ENCODE results near the gene KRTAP10-5.

Gene KRTAP10-5

DNA sequence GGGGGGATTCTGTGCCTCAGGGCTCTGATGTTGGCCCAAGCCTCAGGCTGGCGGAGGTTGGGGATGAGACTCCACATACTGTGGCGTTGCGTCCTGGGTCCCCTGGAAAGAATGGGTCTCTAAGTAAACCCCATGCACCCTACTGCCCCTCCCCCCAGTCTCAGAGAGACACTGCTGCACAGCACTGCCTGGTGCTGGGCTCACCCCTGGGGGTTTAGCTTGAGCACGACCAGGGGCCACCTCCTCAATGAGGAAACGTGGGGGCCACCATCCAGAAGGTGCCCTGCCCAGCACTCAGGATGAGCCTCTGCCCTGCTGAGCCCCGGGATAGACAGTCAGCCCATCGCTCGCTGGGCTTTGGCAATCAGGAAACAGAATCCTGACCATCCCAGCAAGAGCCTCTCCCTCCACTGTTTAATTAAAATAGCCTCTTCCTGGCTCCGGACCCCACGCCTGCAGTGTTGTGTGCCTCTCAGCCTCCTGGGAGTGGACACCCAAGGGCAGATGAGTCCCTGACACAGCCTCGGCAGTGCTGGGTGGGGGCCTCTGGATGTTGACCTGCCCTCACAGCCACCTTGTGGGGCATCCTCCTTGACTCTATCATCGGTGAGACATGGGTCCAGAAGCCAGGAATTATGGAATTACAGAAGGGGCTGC, 10.4 kb downstream of the KRTAP10-5 start:
- no peak overlapping the region for H3K4me3 ChIP-seq (replicated peaks; ENCODE audit: insufficient read depth, low read length)
- no peak for DNase-seq (ENCODE audit: low read depth in 1 of 2, low spot score in 1 of 2)
- H3K27me3 ChIP-seq (ENCODE audit: insufficient read depth, poor library complexity, severe bottlenecking) = no peaks in the 10 kb centered on the region
- TF ChIP-seq, protein P1, sequence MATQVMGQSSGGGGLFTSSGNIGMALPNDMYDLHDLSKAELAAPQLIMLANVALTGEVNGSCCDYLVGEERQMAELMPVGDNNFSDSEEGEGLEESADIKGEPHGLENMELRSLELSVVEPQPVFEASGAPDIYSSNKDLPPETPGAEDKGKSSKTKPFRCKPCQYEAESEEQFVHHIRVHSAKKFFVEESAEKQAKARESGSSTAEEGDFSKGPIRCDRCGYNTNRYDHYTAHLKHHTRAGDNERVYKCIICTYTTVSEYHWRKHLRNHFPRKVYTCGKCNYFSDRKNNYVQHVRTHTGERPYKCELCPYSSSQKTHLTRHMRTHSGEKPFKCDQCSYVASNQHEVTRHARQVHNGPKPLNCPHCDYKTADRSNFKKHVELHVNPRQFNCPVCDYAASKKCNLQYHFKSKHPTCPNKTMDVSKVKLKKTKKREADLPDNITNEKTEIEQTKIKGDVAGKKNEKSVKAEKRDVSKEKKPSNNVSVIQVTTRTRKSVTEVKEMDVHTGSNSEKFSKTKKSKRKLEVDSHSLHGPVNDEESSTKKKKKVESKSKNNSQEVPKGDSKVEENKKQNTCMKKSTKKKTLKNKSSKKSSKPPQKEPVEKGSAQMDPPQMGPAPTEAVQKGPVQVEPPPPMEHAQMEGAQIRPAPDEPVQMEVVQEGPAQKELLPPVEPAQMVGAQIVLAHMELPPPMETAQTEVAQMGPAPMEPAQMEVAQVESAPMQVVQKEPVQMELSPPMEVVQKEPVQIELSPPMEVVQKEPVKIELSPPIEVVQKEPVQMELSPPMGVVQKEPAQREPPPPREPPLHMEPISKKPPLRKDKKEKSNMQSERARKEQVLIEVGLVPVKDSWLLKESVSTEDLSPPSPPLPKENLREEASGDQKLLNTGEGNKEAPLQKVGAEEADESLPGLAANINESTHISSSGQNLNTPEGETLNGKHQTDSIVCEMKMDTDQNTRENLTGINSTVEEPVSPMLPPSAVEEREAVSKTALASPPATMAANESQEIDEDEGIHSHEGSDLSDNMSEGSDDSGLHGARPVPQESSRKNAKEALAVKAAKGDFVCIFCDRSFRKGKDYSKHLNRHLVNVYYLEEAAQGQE (IDR thresholded peaks at IDR 0.05; ENCODE audit: insufficient replicate concordance, low read depth) = no peak
- TF ChIP-seq GABPA (IDR thresholded peaks at IDR 0.05; ENCODE audit: low read depth) = no peak
- TF ChIP-seq, protein P2, sequence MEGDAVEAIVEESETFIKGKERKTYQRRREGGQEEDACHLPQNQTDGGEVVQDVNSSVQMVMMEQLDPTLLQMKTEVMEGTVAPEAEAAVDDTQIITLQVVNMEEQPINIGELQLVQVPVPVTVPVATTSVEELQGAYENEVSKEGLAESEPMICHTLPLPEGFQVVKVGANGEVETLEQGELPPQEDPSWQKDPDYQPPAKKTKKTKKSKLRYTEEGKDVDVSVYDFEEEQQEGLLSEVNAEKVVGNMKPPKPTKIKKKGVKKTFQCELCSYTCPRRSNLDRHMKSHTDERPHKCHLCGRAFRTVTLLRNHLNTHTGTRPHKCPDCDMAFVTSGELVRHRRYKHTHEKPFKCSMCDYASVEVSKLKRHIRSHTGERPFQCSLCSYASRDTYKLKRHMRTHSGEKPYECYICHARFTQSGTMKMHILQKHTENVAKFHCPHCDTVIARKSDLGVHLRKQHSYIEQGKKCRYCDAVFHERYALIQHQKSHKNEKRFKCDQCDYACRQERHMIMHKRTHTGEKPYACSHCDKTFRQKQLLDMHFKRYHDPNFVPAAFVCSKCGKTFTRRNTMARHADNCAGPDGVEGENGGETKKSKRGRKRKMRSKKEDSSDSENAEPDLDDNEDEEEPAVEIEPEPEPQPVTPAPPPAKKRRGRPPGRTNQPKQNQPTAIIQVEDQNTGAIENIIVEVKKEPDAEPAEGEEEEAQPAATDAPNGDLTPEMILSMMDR (IDR thresholded peaks at IDR 0.05; ENCODE audit: insufficient read depth, low read length) = no peak
- no peak for TF ChIP-seq SPI1 (IDR thresholded peaks at IDR 0.05; ENCODE audit: borderline replicate concordance, low read depth)
- no peak for TF ChIP-seq POLR2AphosphoS5 (IDR thresholded peaks at IDR 0.05; ENCODE audit: low read depth)
- no peak overlapping the region for H3K27ac ChIP-seq (replicated peaks)

DNA sequence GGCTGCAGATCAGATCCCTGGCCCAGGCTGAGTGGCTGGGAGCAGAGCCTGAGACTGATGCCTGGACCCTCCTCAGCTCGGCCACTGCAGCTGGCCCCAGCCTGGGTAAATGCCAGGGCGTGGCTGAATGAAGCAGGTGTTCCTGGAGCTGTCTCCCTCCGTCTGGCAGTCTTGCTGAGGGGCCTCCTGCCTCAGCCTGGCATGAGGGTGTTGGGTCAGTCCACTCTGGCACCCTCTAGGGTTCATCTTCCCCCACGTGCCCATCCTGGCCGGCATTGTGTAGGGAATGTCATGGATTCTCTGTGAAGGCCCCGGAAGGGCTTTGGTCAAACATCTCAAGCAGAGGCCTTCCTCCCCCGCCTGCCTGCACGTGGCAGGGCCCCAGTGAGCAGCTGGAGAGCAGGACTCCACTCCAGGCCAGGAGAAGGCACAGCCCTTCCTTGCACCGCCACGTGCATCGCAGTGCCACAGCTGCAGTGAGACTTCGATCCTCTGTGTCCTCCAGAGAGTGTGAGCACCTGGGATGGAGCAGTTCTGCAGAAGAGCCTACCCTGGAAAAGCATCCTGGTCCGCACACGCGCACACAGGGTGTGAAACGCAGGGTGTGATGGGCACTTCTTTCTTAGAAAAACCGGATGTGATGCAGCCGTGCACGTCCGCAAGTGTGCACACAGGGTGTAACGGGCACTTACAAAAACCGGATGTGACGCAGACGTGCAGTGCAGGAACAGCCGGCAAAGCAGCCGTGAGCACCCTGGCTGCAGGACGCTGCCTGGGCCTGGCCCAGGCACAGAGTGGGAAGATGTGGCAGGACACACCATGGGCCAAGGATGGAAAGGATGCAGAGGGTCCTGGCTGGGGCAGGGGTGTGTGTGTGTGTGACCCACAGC, 11.5 kb downstream of the KRTAP10-5 start:
- H3K27ac ChIP-seq (replicated peaks) = no peak overlapping the region
- no peak for DNase-seq (ENCODE audit: low read depth in 1 of 2, low spot score in 1 of 2)
- H3K27me3 ChIP-seq (ENCODE audit: insufficient read depth, poor library complexity, severe bottlenecking) = no peaks in the 10 kb centered on the region
- TF ChIP-seq, protein P1 (IDR thresholded peaks at IDR 0.05; ENCODE audit: insufficient replicate concordance, low read depth) = no peak
- TF ChIP-seq POLR2AphosphoS5 (IDR thresholded peaks at IDR 0.05; ENCODE audit: low read depth) (no peak), GABPA (IDR thresholded peaks at IDR 0.05; ENCODE audit: low read depth) (no peak), SPI1 (IDR thresholded peaks at IDR 0.05; ENCODE audit: borderline replicate concordance, low read depth) (no peak)
- TF ChIP-seq, protein P2 (IDR thresholded peaks at IDR 0.05; ENCODE audit: insufficient read depth, low read length) = no peak
- H3K4me3 ChIP-seq (replicated peaks; ENCODE audit: insufficient read depth, low read length) = no peak overlapping the region

DNA sequence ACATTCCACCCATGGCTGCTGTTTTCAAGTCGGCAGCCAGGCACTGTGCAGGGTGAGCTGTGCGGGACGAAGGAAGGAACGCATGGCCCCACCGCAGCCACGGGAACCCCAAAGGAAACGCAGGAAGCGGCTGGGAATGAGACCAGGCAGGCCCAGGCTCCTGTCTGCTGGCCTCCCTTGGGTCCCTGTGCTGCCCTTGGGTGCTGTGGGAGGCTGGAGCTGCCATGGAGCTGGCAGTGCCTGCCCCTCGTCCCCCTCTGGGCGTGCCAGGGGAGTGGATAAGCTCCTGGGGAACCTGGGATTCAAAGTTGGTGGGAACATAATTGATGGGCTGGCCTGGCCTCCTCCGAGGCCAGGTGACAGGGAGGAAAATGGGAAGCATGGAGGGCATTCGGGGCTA, 12.1 kb downstream of the KRTAP10-5 start:
- Histone ChIP-seq H3K27me3 (ENCODE audit: insufficient read depth, poor library complexity, severe bottlenecking) (no peaks in the 10 kb centered on the region), H3K4me3 (replicated peaks; ENCODE audit: insufficient read depth, low read length) (no peak overlapping the region), H3K27ac (replicated peaks) (no peak overlapping the region)
- TF ChIP-seq POLR2AphosphoS5 (IDR thresholded peaks at IDR 0.05; ENCODE audit: low read depth) (no peak), SPI1 (IDR thresholded peaks at IDR 0.05; ENCODE audit: borderline replicate concordance, low read depth) (no peak), GABPA (IDR thresholded peaks at IDR 0.05; ENCODE audit: low read depth) (no peak)
- TF ChIP-seq, protein P2 (IDR thresholded peaks at IDR 0.05; ENCODE audit: insufficient read depth, low read length) = no peak
- no peak for DNase-seq (ENCODE audit: low read depth in 1 of 2, low spot score in 1 of 2)

Data from HL-60 (cell line).